ENCODE data around the gene MDFIC2.

Gene MDFIC2

DNA sequence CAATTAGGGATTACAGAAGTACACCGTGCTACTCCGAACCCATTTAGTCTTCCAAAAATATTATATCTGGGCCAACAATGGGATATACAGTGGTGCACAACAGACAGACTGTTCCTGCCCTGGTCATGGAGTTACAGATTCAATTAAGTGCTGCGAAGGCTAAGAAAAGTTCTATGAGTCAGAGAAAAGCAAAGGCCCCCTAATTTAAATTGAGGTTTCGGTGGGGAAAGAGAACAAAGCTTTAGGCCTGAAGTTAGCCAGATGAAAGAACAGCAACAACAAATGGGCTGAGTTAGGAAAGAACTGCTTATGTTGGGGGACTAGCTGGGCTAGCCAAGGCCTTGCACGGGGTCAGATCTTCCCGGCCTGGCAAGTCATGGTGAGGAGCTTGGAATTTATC lies 131.8 kb downstream of the MDFIC2 start:
- DNase-seq (ENCODE audit: low spot score): no peak

DNA sequence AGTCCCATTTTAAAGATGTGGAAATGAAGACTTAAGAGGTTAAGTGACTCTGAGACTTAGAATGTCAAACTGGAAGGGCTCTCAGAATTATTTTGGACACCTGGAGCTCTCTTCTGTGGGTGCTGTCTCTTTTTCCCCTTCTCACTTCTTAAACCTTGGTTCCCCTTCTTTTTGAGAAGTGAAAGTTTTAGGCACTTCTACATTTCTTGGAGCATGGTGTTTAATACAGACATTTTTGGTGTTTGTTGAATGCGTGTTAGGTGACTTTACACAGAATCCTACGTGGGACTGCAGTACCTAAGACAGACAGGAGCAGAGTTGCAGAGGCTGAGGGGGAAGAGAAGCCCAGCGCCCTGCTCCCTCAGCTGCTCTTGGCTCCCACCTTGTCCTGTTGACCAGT lies 133.3 kb downstream of the MDFIC2 start:
- no peak for DNase-seq (ENCODE audit: low spot score)

DNA sequence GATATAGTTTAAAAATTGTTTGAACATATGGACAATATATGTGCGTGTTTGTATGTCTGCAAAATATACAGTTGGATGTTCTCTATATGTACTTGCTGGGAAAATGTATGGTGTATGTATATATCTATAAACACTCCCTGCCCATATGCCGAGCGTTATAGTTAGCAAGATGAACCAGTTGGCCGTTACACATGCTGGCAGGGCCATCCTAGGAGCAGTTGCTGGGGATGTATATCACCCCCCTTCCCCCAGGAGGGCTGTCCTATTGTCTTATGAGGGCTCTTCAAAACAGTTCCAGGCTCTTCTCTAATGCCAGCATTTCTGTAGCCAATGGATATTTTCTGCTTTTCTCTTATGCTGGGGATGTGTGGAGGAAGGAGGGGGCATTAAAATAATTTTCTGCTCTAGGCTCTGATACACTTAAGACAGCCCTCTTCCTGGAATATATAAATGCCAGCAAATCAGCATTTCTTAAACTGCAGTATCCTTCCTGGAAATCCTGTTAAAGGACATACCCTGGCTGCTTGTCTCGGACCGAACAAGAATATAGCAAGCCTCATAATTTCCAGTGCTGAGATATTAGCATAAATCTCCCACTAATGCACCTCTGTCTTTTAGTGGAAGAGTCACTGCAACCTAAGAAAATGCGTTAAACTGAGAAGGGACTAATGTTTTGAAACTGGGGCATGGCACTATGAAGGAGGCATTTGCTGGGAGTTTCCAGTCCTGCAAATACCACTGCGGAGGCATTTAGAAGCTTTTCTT lies 134.4 kb downstream of the MDFIC2 start:
- DNase-seq (ENCODE audit: low spot score): no peak

DNA sequence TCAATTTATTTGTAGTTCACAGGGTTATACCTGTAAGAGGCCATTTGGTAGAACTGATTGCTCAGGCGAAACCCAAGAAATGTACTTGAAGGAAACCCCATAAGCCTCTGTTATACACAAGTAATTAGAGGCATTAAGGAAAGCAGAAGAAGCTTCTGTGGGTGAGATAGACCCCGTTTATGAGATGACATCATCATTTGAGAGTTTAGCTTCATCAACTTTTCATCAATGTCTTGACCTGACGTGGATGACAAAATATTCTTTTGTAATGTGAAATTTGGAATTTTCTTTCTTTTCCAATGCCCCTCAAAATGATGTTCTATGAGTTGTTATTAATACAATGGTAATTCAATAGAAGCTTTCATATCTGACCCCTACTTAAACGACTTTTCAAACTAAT lies 136.2 kb downstream of the MDFIC2 start:
- no peak for DNase-seq (ENCODE audit: low spot score)

DNA sequence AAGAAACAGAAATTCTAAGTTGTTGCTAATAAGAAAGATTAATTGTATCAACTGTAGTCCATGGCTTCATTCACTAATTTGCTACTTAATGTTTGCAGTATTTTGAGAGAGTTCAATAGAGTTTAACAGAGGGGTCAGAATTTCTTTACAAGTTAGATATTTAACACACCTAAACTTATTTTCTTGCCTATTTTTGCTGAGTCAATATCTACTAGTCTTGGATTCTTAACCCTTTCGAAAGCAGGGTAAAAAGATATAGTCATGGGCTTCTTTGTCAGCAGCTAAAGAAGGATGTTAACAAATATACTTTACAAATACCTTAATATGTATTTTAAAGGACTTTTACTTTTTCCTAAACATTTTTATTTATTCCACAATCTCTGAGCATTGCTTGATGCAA lies 155.6 kb downstream of the MDFIC2 start:
- no peak for DNase-seq (ENCODE audit: low spot score)

DNA sequence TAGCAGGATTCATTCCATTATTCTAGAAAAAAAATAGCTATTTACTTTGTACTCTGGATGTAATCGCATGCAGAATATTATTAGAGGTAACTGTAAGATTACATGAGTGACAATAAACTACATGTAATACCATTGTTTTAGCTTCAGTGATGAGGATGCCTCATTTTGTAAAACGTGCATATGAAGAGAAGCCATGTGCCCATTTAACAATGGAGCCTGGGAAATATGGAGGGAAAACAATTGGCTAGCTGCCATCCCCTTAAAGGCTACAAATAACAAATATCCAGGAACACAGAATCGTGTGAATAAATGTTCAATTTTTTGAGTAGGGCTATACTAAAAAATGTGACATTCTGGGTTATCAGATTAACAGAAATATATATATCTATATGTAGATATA lies 161.8 kb downstream of the MDFIC2 start:
- no peak for DNase-seq (ENCODE audit: low spot score)

DNA sequence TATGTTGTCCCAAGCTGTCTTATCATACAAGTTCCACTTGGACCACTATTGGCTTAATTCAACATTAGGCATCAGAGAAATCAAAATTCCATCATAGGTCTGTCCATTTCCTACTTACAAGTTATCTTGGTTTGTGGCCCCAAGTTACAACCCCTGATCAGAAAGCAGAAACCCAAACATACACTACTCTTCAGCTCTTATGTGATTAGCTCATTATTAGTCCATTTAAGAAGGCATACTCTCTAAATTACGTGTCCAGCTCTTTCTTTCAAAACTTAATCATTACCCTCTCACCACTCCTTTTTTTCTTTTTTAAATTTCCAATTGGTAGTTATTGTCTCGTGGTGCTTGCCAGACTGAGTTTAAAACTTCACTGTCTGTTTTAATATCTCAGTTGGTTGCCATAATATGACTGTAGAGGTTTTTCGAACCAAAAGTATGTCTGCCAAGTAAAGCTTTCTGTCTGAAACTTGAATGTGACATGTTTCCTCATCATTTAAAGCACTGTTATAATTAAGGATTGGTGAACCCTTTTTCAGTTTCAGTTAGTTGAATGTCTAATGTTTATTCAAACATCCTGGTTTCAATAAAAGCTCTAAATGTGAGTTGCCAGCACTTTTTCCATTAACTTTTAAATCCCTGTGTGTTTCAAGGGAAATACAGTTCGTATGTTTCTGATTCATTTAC lies 162.6 kb downstream of the MDFIC2 start:
- no peak for DNase-seq (ENCODE audit: low spot score)

Data from iPS-NIHi11 (cell line).